IMR-90 (cell line): Measurements from ENCODE around the gene GSG1L. TPM values are rescaled to one million over a fixed set of nuclear protein-coding genes. Genes with fewer than 3 reads are reported as not detected.

Experiments used
- ATAC-seq: fragments of 200-7000 bp; cut with Tn5 transposase; 2 replicates; pipeline ENCODE4 v1.9.1; 2020; ENCODE audit warnings: low read depth, mild to moderate bottlenecking, moderate library complexity
- BruUV-seq: library from RNA; stranded (reverse); fragments of 400-500 nt; replicated peaks from 2 replicates; lab custom pipeline; 2021; lab: Mats Ljungman, UMichigan
- CTCF ChIA-PET: fragments of 300-600 bp; formaldehyde crosslinking; extraction: SDS; loops from one replicate; lab custom pipeline; 2021; ENCODE audit warnings: antibody characterized with exemption; lab: Yijun Ruan, JAX
- POLR2A ChIA-PET: fragments of 300-600 bp; sonication (Branson Sonifier 250); formaldehyde crosslinking; loops from one replicate; lab custom pipeline; 2022; ENCODE audit warnings: antibody characterized with exemption; ENCODE audit not compliant: unreplicated experiment; lab: Charles Lee
- DNase-seq: peaks from one replicate; pipeline ENCODE4 v3.0.0; 2013
- H2AFZ ChIP-seq: replicated peaks from 2 replicates; pipeline ENCODE3; 2013; ENCODE audit warnings: low read length, mild to moderate bottlenecking; ENCODE audit not compliant: poor library complexity
- H2AK5ac ChIP-seq: 2 replicates; pipeline ENCODE4 v1.6.1; 2013; ENCODE audit warnings: low read depth, low read length, inconsistent platforms
- H2AK9ac ChIP-seq: replicated peaks from 2 replicates; pipeline ENCODE3; 2013; ENCODE audit warnings: mild to moderate bottlenecking, low read depth, low read length, moderate library complexity; ENCODE audit not compliant: poor library complexity
- H2BK120ac ChIP-seq: 2 replicates; pipeline ENCODE4 v1.6.1; 2013; ENCODE audit warnings: low read depth, low read length, inconsistent platforms
- H2BK15ac ChIP-seq: 3 replicates; pipeline ENCODE4 v1.6.1; 2013; ENCODE audit warnings: low read depth, low read length, inconsistent platforms
- H2BK20ac ChIP-seq: 2 replicates; pipeline ENCODE4 v1.6.1; 2013; ENCODE audit warnings: low read depth, mild to moderate bottlenecking, inconsistent platforms, low read length, moderate library complexity
- H2BK5ac ChIP-seq: 2 replicates; pipeline ENCODE4 v1.6.1; 2013; ENCODE audit warnings: mild to moderate bottlenecking, low read depth, low read length, inconsistent platforms; ENCODE audit not compliant: poor library complexity, severe bottlenecking
- H3K14ac ChIP-seq: replicated peaks from 2 replicates; pipeline ENCODE4 v1.6.1; 2013; ENCODE audit warnings: low read depth, low read length, inconsistent platforms
- H3K18ac ChIP-seq: 2 replicates; pipeline ENCODE4 v1.6.1; 2013; ENCODE audit warnings: low read depth, low read length, control low read depth
- H3K23ac ChIP-seq: 2 replicates; pipeline ENCODE4 v1.6.1; 2013; ENCODE audit warnings: low read depth, low read length, inconsistent platforms
- H3K27ac ChIP-seq: 2 replicates; pipeline ENCODE4 v1.5.1; 2013; ENCODE audit warnings: mild to moderate bottlenecking, control low read depth, low read length; ENCODE audit not compliant: insufficient read depth
- H3K27me3 ChIP-seq: 2 replicates; pipeline ENCODE4 v1.6.1; 2013; ENCODE audit warnings: low read length; ENCODE audit not compliant: control insufficient read depth, insufficient read depth
- H3K36me3 ChIP-seq: 2 replicates; pipeline ENCODE4 v1.6.1; 2013; ENCODE audit warnings: low read length, mixed read lengths; ENCODE audit not compliant: control insufficient read depth, insufficient read depth
- H3K4ac ChIP-seq: 2 replicates; pipeline ENCODE4 v1.6.1; 2013; ENCODE audit warnings: low read depth, low read length, inconsistent platforms
- H3K4me1 ChIP-seq: 2 replicates; pipeline ENCODE4 v1.6.1; 2013; ENCODE audit warnings: low read length, mixed read lengths; ENCODE audit not compliant: control insufficient read depth, insufficient read depth
- H3K4me2 ChIP-seq: 2 replicates; pipeline ENCODE4 v1.6.1; 2013; ENCODE audit warnings: low read depth, mild to moderate bottlenecking, control low read depth, low read length, moderate library complexity
- H3K4me3 ChIP-seq: 2 replicates; pipeline ENCODE4 v1.5.1; 2013; ENCODE audit warnings: low read depth, mild to moderate bottlenecking, control low read depth, low read length, moderate library complexity; ENCODE audit not compliant: insufficient read depth
- H3K56ac ChIP-seq: 2 replicates; pipeline ENCODE4 v1.6.1; 2013; ENCODE audit warnings: low read length, inconsistent platforms; ENCODE audit not compliant: insufficient read depth; ENCODE audit errors: extremely low read depth
- H3K79me1 ChIP-seq, 2 experiments: 2 replicates each; pipeline ENCODE4 v1.6.1; 2013; ENCODE audit warnings: low read length in 2 of 2, inconsistent platforms in 1 of 2, low read depth in 1 of 2
- H3K9ac ChIP-seq: 2 replicates; pipeline ENCODE4 v1.6.1; 2013; ENCODE audit warnings: low read depth, low read length, control low read depth
- H3K9me1 ChIP-seq: 2 replicates; pipeline ENCODE4 v1.6.1; 2013; ENCODE audit warnings: low read length, inconsistent platforms; ENCODE audit not compliant: insufficient read depth
- H3K9me3 ChIP-seq: 2 replicates; pipeline ENCODE4 v1.6.1; 2013; ENCODE audit warnings: low read length; ENCODE audit not compliant: control insufficient read depth, insufficient read depth
- H4K20me1 ChIP-seq: 2 replicates; pipeline ENCODE4 v1.6.1; 2013; ENCODE audit warnings: low read length, inconsistent platforms; ENCODE audit not compliant: insufficient read depth
- H4K5ac ChIP-seq: 2 replicates; pipeline ENCODE4 v1.6.1; 2013; ENCODE audit warnings: mild to moderate bottlenecking, low read depth, low read length, control low read depth
- H4K8ac ChIP-seq, 2 experiments: 2 replicates each; pipeline ENCODE4 v1.6.1; 2013; ENCODE audit warnings: low read depth in 2 of 2, low read length in 2 of 2, control low read depth in 1 of 2, inconsistent platforms in 1 of 2
- H4K91ac ChIP-seq: 2 replicates; pipeline ENCODE4 v1.6.1; 2013; ENCODE audit warnings: low read depth, low read length, inconsistent platforms; ENCODE audit not compliant: insufficient read depth
- BHLHE40 ChIP-seq: fragments of 150-350 bp; IDR thresholded peaks from 2 replicates; pipeline ENCODE4 v1.6.1; 2016; ENCODE audit warnings: mild to moderate bottlenecking, low read depth, low read length
- CEBPB ChIP-seq: IDR thresholded peaks from 2 replicates; pipeline ENCODE4 v1.6.1; 2012; ENCODE audit warnings: low read depth, low read length, improper control_type of control experiment
- MAFK ChIP-seq: IDR thresholded peaks from 2 replicates; pipeline ENCODE4 v1.6.1; 2012; ENCODE audit warnings: low read depth, low read length, improper control_type of control experiment
- WGBS, 2 experiments: methylation state at CpG; one replicate each; pipeline versions ENCODE4 v1.1.5 to v1.1.7; 2013; ENCODE audit warnings: missing lambda C conversion rate in 2 of 2; ENCODE audit not compliant: insufficient read length in 1 of 2; ENCODE audit errors: extremely low coverage in 2 of 2; 5-methylcytosine and 5-hydroxymethylcytosine counted together
- dilution Hi-C: fragments of 300-500 bp; cut with HindIII; formaldehyde crosslinking; loops from one replicate; pipeline ENCODE4 v1.14.3; 2018; ENCODE audit warnings: low sequenced_read_pairs; ENCODE audit not compliant: unreplicated experiment
- in situ Hi-C: fragments of 300-500 bp; cut with MboI; formaldehyde crosslinking; loops from 3 replicates; pipeline ENCODE4 v1.14.3; 2019; ENCODE audit warnings: low sequenced_read_pairs, inconsistent platforms, mixed read lengths
- intact Hi-C: fragments of 100-400 bp; cut with micrococcal nuclease; formaldehyde crosslinking; loops from 2 replicates; pipeline ENCODE4 v1.10.0; 2022
- polyA plus RNA-seq, 3 experiments: library from polyadenylated mRNA; depleted of rRNA; stranded (reverse); fragments of >200 nt; gene quantifications; 2 replicates each; pipeline ENCODE4 v1.2.3, GENCODE V29; 2012; ENCODE audit warnings: low replicate concordance in 1 of 3
- total RNA-seq: library from RNA; depleted of rRNA; stranded (reverse); fragments of >200 nt; gene quantifications from 2 replicates; pipeline ENCODE4 v1.2.3, GENCODE V29; 2012

The GSG1L gene
- total and polyA plus RNA-seq, 2 of the 4 experiments (the other 2 are of a cell fraction), result not detected

- Histone ChIP-seq H3K9me1 (peaks cover 8% of the 10 kb centered on the region), H2BK5ac (no peak overlapping the region), H3K4me3 (no peak overlapping the region), H2BK20ac (no peak overlapping the region), H2AK5ac (no peak overlapping the region), H4K91ac (no peak overlapping the region), H2BK120ac (no peak overlapping the region), H3K14ac (no peak overlapping the region), H3K9ac (no peak overlapping the region), H3K27ac (no peak overlapping the region), H3K23ac (no peak overlapping the region), H4K8ac (no peak overlapping the region), H3K4me2 (no peak overlapping the region), H2AFZ (no peak overlapping the region), H3K9me3 (no peaks in the 10 kb centered on the region), H4K5ac (no peak overlapping the region), H3K4me1 (no peaks in the 10 kb centered on the region), H4K20me1 (no peaks in the 10 kb centered on the region), H2BK15ac (no peak overlapping the region), H3K56ac (no peak overlapping the region), H3K18ac (no peak overlapping the region), H2AK9ac (no peak overlapping the region), H3K79me1 (no peaks in the 10 kb centered on the region), H3K4ac (no peak overlapping the region), H3K36me3 (peaks cover 12% of the 10 kb centered on the region), H3K27me3 (no peaks in the 10 kb centered on the region)
- DNase-seq, result no peak
- ATAC-seq, result no peak
- no peak for TF ChIP-seq MAFK
- TF ChIP-seq CEBPB, result no peak
- no peak for TF ChIP-seq BHLHE40
- dilution Hi-C loops, result no loop called here
- no CpG with 5 or more reads among the region's 4 CpGs for WGBS, 2 experiments
- intact Hi-C loops, result no loop called here
- BruUV-seq, result no TSS peak
- CTCF ChIA-PET, result no interaction called here
- POLR2A ChIA-PET, result no interaction called here
- in situ Hi-C loops, result no loop called here
Measured at GRCh38 chr16:27751233-27751632, 312.3 kb downstream of the GSG1L start.
